Mesendoderm (in vitro differentiated cells): Measurements from ENCODE around the gene PHIP.

Experiments
- DNase-seq: peaks from one replicate; pipeline ENCODE4 v3.0.0; 2013
- H2AK5ac ChIP-seq: 2 replicates; pipeline ENCODE4 v1.6.1; 2013; ENCODE audit warnings: low read length, inconsistent platforms
- H2BK120ac ChIP-seq: 2 replicates; pipeline ENCODE4 v1.6.1; 2013; ENCODE audit warnings: low read depth, mild to moderate bottlenecking, low read length, moderate library complexity, mixed read lengths
- H2BK15ac ChIP-seq: replicated peaks from 2 replicates; pipeline ENCODE4 v1.6.1; 2013; ENCODE audit warnings: low read depth, mild to moderate bottlenecking, moderate library complexity
- H2BK5ac ChIP-seq: 2 replicates; pipeline ENCODE4 v1.6.1; 2013; ENCODE audit warnings: low read length, inconsistent platforms
- H3K18ac ChIP-seq: 2 replicates; pipeline ENCODE4 v1.6.1; 2013; ENCODE audit warnings: mild to moderate bottlenecking, low read length, mixed read lengths
- H3K23ac ChIP-seq: one replicate; pipeline ENCODE4 v1.6.1; 2013; ENCODE audit warnings: low read length
- H3K27ac ChIP-seq: 2 replicates; pipeline ENCODE4 v1.5.1; 2013; ENCODE audit warnings: low read depth, mild to moderate bottlenecking, inconsistent platforms, low read length, moderate library complexity
- H3K27me3 ChIP-seq: 2 replicates; pipeline ENCODE4 v1.6.1; 2013; ENCODE audit warnings: low read length, control low read depth, mild to moderate bottlenecking, inconsistent platforms; ENCODE audit not compliant: insufficient read depth, poor library complexity
- H3K36me3 ChIP-seq: 2 replicates; pipeline ENCODE4 v1.6.1; 2013; ENCODE audit warnings: low read length, inconsistent platforms; ENCODE audit not compliant: control insufficient read depth, insufficient read depth
- H3K4ac ChIP-seq: one replicate; pipeline ENCODE4 v1.6.1; 2013; ENCODE audit warnings: low read depth, mild to moderate bottlenecking, low read length, moderate library complexity
- H3K4me1 ChIP-seq: 2 replicates; pipeline ENCODE4 v1.6.1; 2013; ENCODE audit warnings: low read depth, low read length, inconsistent platforms; ENCODE audit not compliant: control insufficient read depth
- H3K4me2 ChIP-seq: 2 replicates; pipeline ENCODE4 v1.6.1; 2013; ENCODE audit warnings: low read length
- H3K4me3 ChIP-seq: 2 replicates; pipeline ENCODE4 v1.5.1; 2013; ENCODE audit warnings: mild to moderate bottlenecking, low read length
- H3K56ac ChIP-seq: one replicate; pipeline ENCODE4 v1.6.1; 2013; ENCODE audit warnings: low read length
- H3K79me1 ChIP-seq: 2 replicates; pipeline ENCODE4 v1.6.1; 2013; ENCODE audit warnings: low read length, inconsistent platforms
- H3K79me2 ChIP-seq: 2 replicates; pipeline ENCODE4 v1.6.1; 2013; ENCODE audit warnings: mild to moderate bottlenecking, low read length; ENCODE audit not compliant: control insufficient read depth, insufficient read depth
- H3K9ac ChIP-seq: 2 replicates; pipeline ENCODE4 v1.6.1; 2013; ENCODE audit warnings: low read length, inconsistent platforms
- H4K5ac ChIP-seq: one replicate; pipeline ENCODE4 v1.6.1; 2013; ENCODE audit warnings: low read length
- H4K8ac ChIP-seq: one replicate; pipeline ENCODE4 v1.6.1; 2013; ENCODE audit warnings: low read depth, mild to moderate bottlenecking, control low read depth, low read length, moderate library complexity
- WGBS: extraction: QIAGEN DNeasy Blood & Tissue Kit; methylation state at CpG from one replicate; pipeline ENCODE4 v1.1.7; 2013; ENCODE audit warnings: low lambda C conversion rate, missing lambda C conversion rate; ENCODE audit not compliant: insufficient coverage; ENCODE audit errors: extremely low coverage; 5-methylcytosine and 5-hydroxymethylcytosine counted together

Gene PHIP

GRCh38 chr6:78952362-78952761, 125.7 kb downstream of the PHIP start:
- Histone ChIP-seq H3K18ac (no peak overlapping the region), H3K27ac (no peak overlapping the region), H3K79me1 (no peaks in the 10 kb centered on the region), H3K79me2 (no peaks in the 10 kb centered on the region), H3K56ac (no peak overlapping the region), H3K23ac (no peak overlapping the region), H4K8ac (no peak overlapping the region), H3K9ac (no peak overlapping the region), H3K4me1 (no peaks in the 10 kb centered on the region), H4K5ac (no peak overlapping the region), H2BK120ac (no peak overlapping the region), H2BK5ac (no peak overlapping the region), H3K4ac (no peak overlapping the region), H3K4me2 (no peak overlapping the region), H3K27me3 (no peaks in the 10 kb centered on the region), H3K36me3 (no peaks in the 10 kb centered on the region), H2AK5ac (no peak overlapping the region), H2BK15ac (no peak overlapping the region), H3K4me3 (no peak overlapping the region)
- WGBS: no CpG with 5 or more reads among the region's 1 CpG
- DNase-seq: no peak

- no peak overlapping the region for H2BK5ac ChIP-seq
- no peak overlapping the region for H2BK120ac ChIP-seq
- H2BK15ac ChIP-seq: no peak overlapping the region
- no peaks in the 10 kb centered on the region for H3K27me3 ChIP-seq
- H3K36me3 ChIP-seq: no peaks in the 10 kb centered on the region
- H3K27ac ChIP-seq: no peak overlapping the region
- H3K18ac ChIP-seq: no peak overlapping the region
- H3K56ac ChIP-seq: no peak overlapping the region
- H4K8ac ChIP-seq: no peak overlapping the region
- H2AK5ac ChIP-seq: no peak overlapping the region
- no peak overlapping the region for H3K4ac ChIP-seq
- no peaks in the 10 kb centered on the region for H3K79me1 ChIP-seq
- no peak overlapping the region for H4K5ac ChIP-seq
- H3K79me2 ChIP-seq: no peaks in the 10 kb centered on the region
- no peak overlapping the region for H3K9ac ChIP-seq
- H3K23ac ChIP-seq: no peak overlapping the region
- no peak overlapping the region for H3K4me3 ChIP-seq
- no peak for DNase-seq
- WGBS: no CpG with 5 or more reads among the region's 3 CpGs
- no peak overlapping the region for H3K4me2 ChIP-seq
- no peaks in the 10 kb centered on the region for H3K4me1 ChIP-seq
These were observed 129.3 kb downstream of the PHIP start for GRCh38 chr6:78948785-78949184.

- Histone ChIP-seq H2AK5ac (no peak overlapping the region), H3K23ac (no peak overlapping the region), H3K4ac (no peak overlapping the region), H3K4me1 (no peaks in the 10 kb centered on the region), H3K4me2 (no peak overlapping the region), H2BK120ac (no peak overlapping the region), H3K79me2 (no peaks in the 10 kb centered on the region), H3K4me3 (no peak overlapping the region), H3K18ac (no peak overlapping the region), H3K36me3 (no peaks in the 10 kb centered on the region), H3K27me3 (no peaks in the 10 kb centered on the region), H3K9ac (no peak overlapping the region), H4K5ac (no peak overlapping the region), H3K79me1 (no peaks in the 10 kb centered on the region), H2BK15ac (no peak overlapping the region), H2BK5ac (no peak overlapping the region), H4K8ac (no peak overlapping the region), H3K27ac (no peak overlapping the region), H3K56ac (no peak overlapping the region)
- no CpG with 5 or more reads among the region's 2 CpGs for WGBS
- DNase-seq: no peak
These were observed 130.1 kb downstream of the PHIP start for GRCh38 chr6:78947962-78948361.

DNA sequence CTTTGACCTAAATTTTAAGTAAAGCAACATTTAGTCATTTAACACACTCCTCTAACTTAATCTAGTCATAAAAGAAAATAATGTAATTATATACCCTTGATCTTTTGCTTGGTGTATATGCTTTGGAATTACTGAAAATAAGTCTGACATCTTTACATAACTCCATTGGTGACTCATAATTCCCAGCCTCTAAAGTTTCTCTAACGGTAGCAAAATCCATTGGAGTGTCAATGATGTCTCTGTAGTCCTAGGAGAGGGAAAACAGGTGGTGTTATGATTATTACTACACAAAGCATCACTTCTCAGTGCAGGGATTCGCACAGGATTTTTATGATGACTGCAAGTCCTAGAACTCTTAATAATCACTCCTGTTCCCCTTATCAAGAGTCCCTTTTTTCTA, 130.5 kb downstream of the PHIP start:
- no peak overlapping the region for H2AK5ac ChIP-seq
- no peak overlapping the region for H2BK5ac ChIP-seq
- DNase-seq: no peak
- no peak overlapping the region for H4K8ac ChIP-seq
- H3K79me1 ChIP-seq: no peaks in the 10 kb centered on the region
- H3K79me2 ChIP-seq: no peaks in the 10 kb centered on the region
- no peak overlapping the region for H2BK15ac ChIP-seq
- no peak overlapping the region for H3K27ac ChIP-seq
- no peak overlapping the region for H2BK120ac ChIP-seq
- no peak overlapping the region for H3K56ac ChIP-seq
- H3K4me1 ChIP-seq: no peaks in the 10 kb centered on the region
- H3K23ac ChIP-seq: no peak overlapping the region
- no CpG with 5 or more reads among the region's 2 CpGs for WGBS
- no peak overlapping the region for H3K18ac ChIP-seq
- no peak overlapping the region for H3K4me2 ChIP-seq
- H3K9ac ChIP-seq: no peak overlapping the region
- H3K4ac ChIP-seq: no peak overlapping the region
- no peaks in the 10 kb centered on the region for H3K36me3 ChIP-seq
- H3K27me3 ChIP-seq: no peaks in the 10 kb centered on the region
- no peak overlapping the region for H4K5ac ChIP-seq
- H3K4me3 ChIP-seq: no peak overlapping the region

DNA sequence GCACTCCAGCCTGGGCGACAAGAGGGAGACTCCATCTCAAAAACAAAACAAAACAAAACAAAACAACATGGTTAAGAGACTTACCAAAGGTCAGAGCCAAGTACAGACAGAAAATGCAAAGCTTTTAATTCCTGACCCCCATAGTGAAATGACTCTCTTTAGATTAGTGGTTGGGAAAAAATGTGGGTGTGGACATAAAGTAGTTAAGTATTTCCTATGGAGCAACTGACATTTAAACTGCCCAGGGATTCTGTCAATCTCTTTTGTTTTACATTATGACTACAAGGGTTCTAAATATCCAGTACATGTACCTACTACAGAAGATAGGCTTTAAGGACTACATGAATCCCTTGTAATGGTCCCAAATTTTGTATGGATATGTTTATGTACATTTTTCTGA, 135.6 kb downstream of the PHIP start:
- Histone ChIP-seq H2BK120ac (no peak overlapping the region), H3K4me1 (no peaks in the 10 kb centered on the region), H3K36me3 (no peaks in the 10 kb centered on the region), H3K18ac (no peak overlapping the region), H3K27ac (no peak overlapping the region), H4K8ac (no peak overlapping the region), H2BK15ac (no peak overlapping the region), H2BK5ac (no peak overlapping the region), H3K23ac (no peak overlapping the region), H3K27me3 (no peaks in the 10 kb centered on the region), H3K79me2 (no peaks in the 10 kb centered on the region), H3K4me3 (no peak overlapping the region), H2AK5ac (no peak overlapping the region), H4K5ac (no peak overlapping the region), H3K4me2 (no peak overlapping the region), H3K9ac (no peak overlapping the region), H3K79me1 (no peaks in the 10 kb centered on the region), H3K4ac (no peak overlapping the region), H3K56ac (no peak overlapping the region)
- no peak for DNase-seq
- no CpG with 5 or more reads among the region's 1 CpG for WGBS

- Histone ChIP-seq H3K36me3 (no peaks in the 10 kb centered on the region), H2BK120ac (no peak overlapping the region), H3K4me3 (no peak overlapping the region), H2BK5ac (no peak overlapping the region), H3K79me1 (no peaks in the 10 kb centered on the region), H3K9ac (no peak overlapping the region), H3K4me1 (no peaks in the 10 kb centered on the region), H2BK15ac (no peak overlapping the region), H3K56ac (no peak overlapping the region), H3K18ac (no peak overlapping the region), H4K5ac (no peak overlapping the region), H3K27ac (no peak overlapping the region), H3K27me3 (no peaks in the 10 kb centered on the region), H2AK5ac (no peak overlapping the region), H3K4me2 (no peak overlapping the region), H3K79me2 (no peaks in the 10 kb centered on the region), H4K8ac (no peak overlapping the region), H3K23ac (no peak overlapping the region), H3K4ac (no peak overlapping the region)
- no peak for DNase-seq
- WGBS: no CpG with 5 or more reads among the region's 2 CpGs
These were observed 141.5 kb downstream of the PHIP start for GRCh38 chr6:78936515-78936914.
